Left lung (tissue), 10 donors: ENCODE data around the gene KCTD14. TPM values are rescaled to one million over a fixed set of nuclear protein-coding genes. Genes with fewer than 3 reads are reported as not detected.

Source experiments
- ATAC-seq: fragments of 200-7000 bp; cut with Tn5 transposase; one replicate; pipeline ENCODE4 v1.9.1; 2020; ENCODE audit warnings: moderate library complexity
- DNase-seq, 4 donors: peaks; one replicate each; pipeline ENCODE4 v3.0.0-alpha.2; 2013 to 2020
- H3K27ac ChIP-seq, 2 donors: fragments of 200-600 bp; sonication (generic) in 1 of 2; one replicate each; pipeline versions ENCODE4 v1.5.0 to v1.8.0; 2020 to 2021
- H3K27me3 ChIP-seq, 2 donors: fragments of 200-600 bp; sonication (generic) in 1 of 2; one replicate each; pipeline versions ENCODE4 v1.5.0 to v1.8.0; 2020 to 2021
- H3K36me3 ChIP-seq, 2 donors: fragments of 200-600 bp; sonication (generic) in 1 of 2; one replicate each; pipeline versions ENCODE4 v1.5.0 to v1.8.0; 2020 to 2021
- H3K4me1 ChIP-seq, 2 donors: fragments of 200-600 bp; one replicate each; pipeline ENCODE4 v1.8.0; 2021
- H3K4me3 ChIP-seq, 2 donors: fragments of 200-600 bp; sonication (generic) in 1 of 2; one replicate each; pipeline versions ENCODE4 v1.5.0 to v1.8.0; 2020 to 2021; ENCODE audit warnings: mild to moderate bottlenecking in 1 of 2
- H3K9me3 ChIP-seq, 2 donors: fragments of 200-600 bp; sonication (generic) in 1 of 2; one replicate each; pipeline versions ENCODE4 v1.5.0 to v1.8.0; 2020 to 2021
- CTCF ChIP-seq, 2 donors: fragments of 200-600 bp; sonication (generic) in 1 of 2; IDR thresholded peaks; one replicate each; pipeline versions ENCODE4 v1.5.0 to v1.8.0; 2021; ENCODE audit warnings: antibody characterized with exemption in 2 of 2
- intact Hi-C, 2 donors: fragments of 100-400 bp; cut with DNase I; formaldehyde crosslinking; loops; one replicate each; pipeline versions ENCODE4 v1.11.2 to v1.14.2; 2022
- polyA plus RNA-seq, 6 donors: library from polyadenylated mRNA; unstranded; fragments of 120-200 nt; gene quantifications; one replicate each; pipeline ENCODE4 v1.2.1, GENCODE V29; 2013; ENCODE audit not compliant: insufficient read length in 6 of 6
- total RNA-seq, 2 donors: library from RNA; stranded (reverse); fragmentation: NEBNext Ultra II Directional; extraction: Animal tissue kit (Norgen Biotek cat#: 25700); gene quantifications; one replicate each; pipeline ENCODE4 v1.2.1, GENCODE V29; 2021
- donor health status: DM: no; HTN: yes; CAD: no.
- donor health status: DM: no; HTN: no; CAD: no.

The KCTD14 gene
- total and polyA plus RNA-seq, 8 donors: 6.5 to 19.2 (median 8.8) TPM

- Histone ChIP-seq H3K4me3 (no peak overlapping the region), H3K36me3 (no peaks in the 10 kb centered on the region), H3K9me3 (no peaks in the 10 kb centered on the region), H3K27me3 (no peaks in the 10 kb centered on the region), H3K27ac (no peak overlapping the region), H3K4me1 (peaks cover 7 to 15% of the 10 kb centered on the region in 2 donors)
- intact Hi-C loops: no loop called here
- TF ChIP-seq CTCF (IDR thresholded peaks at IDR 0.05): no peak
- ATAC-seq (no peak), DNase-seq (no peak)
Measured at GRCh38 chr11:78048561-78048960, 25.5 kb upstream of the KCTD14 start.

- no peak for DNase-seq
- Histone ChIP-seq H3K36me3 (no peaks in the 10 kb centered on the region), H3K9me3 (no peaks in the 10 kb centered on the region), H3K4me1 (peaks cover 7 to 15% of the 10 kb centered on the region in 2 donors), H3K27me3 (no peaks in the 10 kb centered on the region), H3K4me3 (no peak overlapping the region), H3K27ac (no peak overlapping the region)
- ATAC-seq: no peak
- intact Hi-C loops: no loop called here
- peak; percentile 7 to 32 for TF ChIP-seq CTCF (IDR thresholded peaks at IDR 0.05)
Measured at GRCh38 chr11:78046486-78046854, 23.4 kb upstream of the KCTD14 start.

GRCh38 chr11:78045851-78046485, 22.9 kb upstream of the KCTD14 start:
- Histone ChIP-seq H3K36me3 (no peaks in the 10 kb centered on the region), H3K27me3 (no peaks in the 10 kb centered on the region), H3K4me3 (peak overlapping the region; percentile 32 to 35), H3K9me3 (no peaks in the 10 kb centered on the region), H3K27ac (peak overlapping the region in 1 of 2 donors; percentile 24), H3K4me1 (peaks cover 7 to 15% of the 10 kb centered on the region in 2 donors)
- DNase-seq (peak; percentile 76 to 96 (median 88)), ATAC-seq (peak; percentile 92)
- intact Hi-C loops: no loop called here
- peak; percentile 99 for TF ChIP-seq CTCF (IDR thresholded peaks at IDR 0.05)

GRCh38 chr11:78044706-78045105, 21.6 kb upstream of the KCTD14 start:
- peak; percentile 73 for ATAC-seq

More at GRCh38 chr11:78044706-78045105, 21.6 kb upstream of the KCTD14 start:
- H3K4me3 ChIP-seq: no peak overlapping the region
- no peaks in the 10 kb centered on the region for H3K36me3 ChIP-seq
- intact Hi-C loops: no loop called here
- TF ChIP-seq CTCF (IDR thresholded peaks at IDR 0.05): no peak
- peak overlapping the region; percentile 30 to 33 for H3K27ac ChIP-seq
- no peaks in the 10 kb centered on the region for H3K27me3 ChIP-seq
- H3K4me1 ChIP-seq: peaks cover 9 to 27% of the 10 kb centered on the region in 2 donors
- DNase-seq: peak in 2 of 4 donors; percentile 78 to 86
- H3K9me3 ChIP-seq: no peaks in the 10 kb centered on the region
